Effector CD4-positive, alpha-beta T cell (primary cell): Measurements from ENCODE around the gene SLC16A10.
"Not testable (repeated sequence)": the region's sequence is repeated elsewhere in the genome, so short reads cannot be mapped to it uniquely, and the experiment has no call there.

ENCODE experiments used
- DNase-seq: peaks from one replicate; pipeline ENCODE4 v3.0.0-alpha.2; 2020
- total RNA-seq: gene quantifications from one replicate; lab custom pipeline; 2026; lab: John Stamatoyannopoulos, UW

SLC16A10 gene, protein sequence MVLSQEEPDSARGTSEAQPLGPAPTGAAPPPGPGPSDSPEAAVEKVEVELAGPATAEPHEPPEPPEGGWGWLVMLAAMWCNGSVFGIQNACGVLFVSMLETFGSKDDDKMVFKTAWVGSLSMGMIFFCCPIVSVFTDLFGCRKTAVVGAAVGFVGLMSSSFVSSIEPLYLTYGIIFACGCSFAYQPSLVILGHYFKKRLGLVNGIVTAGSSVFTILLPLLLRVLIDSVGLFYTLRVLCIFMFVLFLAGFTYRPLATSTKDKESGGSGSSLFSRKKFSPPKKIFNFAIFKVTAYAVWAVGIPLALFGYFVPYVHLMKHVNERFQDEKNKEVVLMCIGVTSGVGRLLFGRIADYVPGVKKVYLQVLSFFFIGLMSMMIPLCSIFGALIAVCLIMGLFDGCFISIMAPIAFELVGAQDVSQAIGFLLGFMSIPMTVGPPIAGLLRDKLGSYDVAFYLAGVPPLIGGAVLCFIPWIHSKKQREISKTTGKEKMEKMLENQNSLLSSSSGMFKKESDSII
- 37.3 reads per million, percentile 61 among the genes with 10 or more reads in this experiment for total RNA-seq

DNA sequence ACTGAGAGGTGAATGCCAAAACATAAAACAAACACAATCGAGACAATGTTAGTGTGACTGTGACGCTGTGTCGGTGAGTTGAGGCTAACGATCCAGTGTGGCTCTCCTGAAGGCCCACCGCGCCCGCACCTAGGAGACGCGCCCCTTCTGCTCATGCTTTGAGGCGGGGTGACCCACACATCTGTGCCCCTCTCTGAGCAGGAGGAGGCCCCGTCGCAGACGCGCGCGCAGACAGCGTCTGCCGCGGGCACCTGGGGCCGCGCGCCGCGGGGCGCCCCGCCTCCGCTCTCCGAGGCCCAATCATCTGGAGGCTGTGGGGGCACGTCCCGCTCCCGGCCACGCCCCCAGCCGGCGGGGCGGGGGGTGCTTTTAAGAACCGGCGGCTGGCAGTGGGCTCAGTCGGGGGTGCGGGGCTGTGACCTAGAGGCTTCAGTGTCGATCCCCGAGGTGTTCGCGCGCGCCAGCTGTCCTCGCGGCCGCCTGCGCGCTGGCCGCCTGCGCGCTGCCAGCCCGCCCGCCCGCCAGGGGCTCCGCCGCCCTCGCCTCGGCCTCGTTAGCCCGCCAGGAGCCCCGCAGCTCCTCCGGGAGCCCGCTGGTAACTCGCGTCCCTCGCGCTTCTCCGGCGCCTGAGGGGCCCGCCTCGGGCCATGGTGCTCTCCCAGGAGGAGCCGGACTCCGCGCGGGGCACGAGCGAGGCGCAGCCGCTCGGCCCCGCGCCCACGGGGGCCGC, at the start of gene SLC16A10:
Gene SLC16A10, plus strand, starts transcription at position 398 of the 730 bp plus-strand sequence. Its CDS starts 250 bp downstream, at position 648.
- peak; percentile 77 for DNase-seq

DNA sequence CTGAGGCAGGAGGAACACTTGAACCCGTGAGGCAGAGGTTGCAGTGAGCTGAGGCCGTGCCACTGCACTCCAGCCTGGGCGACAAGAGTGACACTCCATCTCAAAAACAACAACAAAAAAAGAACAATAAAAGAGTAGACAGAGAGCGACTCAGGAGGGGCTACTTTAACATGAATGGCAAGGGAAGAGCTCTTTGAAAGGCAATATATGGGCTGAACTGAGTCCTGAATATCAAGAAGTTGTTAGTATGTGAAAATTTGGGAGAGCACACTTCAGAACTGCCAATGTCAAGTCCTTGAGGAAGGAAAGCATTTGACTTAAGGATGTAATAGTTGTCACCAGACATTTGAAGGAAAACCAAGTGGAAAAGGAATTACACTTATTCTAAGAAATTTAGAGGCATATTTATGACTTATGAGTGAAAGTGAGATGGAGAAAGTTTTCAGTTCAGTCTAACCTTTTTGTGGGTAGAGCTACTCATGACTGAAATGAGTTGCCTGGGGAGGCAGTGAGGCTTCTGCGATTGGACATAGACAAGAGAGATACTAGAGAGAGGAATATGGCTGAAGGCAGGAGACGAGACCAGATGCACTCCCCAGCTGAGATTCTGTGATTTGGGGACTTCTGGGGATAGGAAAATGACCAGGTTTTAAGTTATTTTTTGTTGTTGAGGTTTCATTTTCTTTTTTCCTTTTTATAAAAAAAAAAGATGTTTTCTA, 48.6 kb upstream of the SLC16A10 start:
- no peak for DNase-seq

DNA sequence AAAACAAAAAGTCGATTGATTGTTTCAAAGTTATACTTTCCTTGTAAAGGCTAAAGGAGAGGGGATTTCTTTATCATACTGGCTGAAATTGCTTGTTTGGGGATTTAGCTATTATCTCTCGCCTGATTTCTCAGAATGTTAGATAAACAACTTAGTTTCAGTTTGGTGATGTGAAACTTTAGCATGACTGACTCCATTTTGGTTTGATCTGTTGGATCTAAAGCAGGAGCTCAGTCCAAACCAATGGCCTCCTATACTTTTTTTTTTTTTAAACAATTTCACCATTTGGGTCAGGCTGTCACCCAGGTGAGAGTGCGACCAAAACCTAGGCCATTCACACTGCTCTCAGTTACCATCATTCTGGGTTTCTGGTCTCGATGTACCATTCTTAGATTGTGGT, 45.4 kb upstream of the SLC16A10 start:
- DNase-seq = no peak

DNA sequence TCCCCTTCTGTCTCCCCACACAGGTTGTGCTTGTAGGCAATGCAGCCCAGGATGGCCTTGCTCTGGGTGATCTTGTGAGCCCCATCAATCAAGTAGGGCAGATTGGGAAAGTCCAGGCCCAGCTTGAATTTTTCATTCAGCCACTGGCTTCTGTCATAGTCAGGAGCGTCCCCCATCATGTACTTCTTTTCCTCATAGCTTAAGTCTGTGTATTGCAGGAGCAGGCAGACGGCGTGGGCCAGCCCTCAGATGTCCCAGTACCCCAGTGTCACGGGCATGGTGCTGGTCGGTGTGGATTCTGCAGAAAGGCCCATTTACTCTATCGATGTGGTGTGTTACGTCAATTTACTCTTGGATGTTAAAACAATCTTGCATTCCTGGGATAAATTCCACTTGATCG, 40.1 kb upstream of the SLC16A10 start:
- DNase-seq = no peak

DNA sequence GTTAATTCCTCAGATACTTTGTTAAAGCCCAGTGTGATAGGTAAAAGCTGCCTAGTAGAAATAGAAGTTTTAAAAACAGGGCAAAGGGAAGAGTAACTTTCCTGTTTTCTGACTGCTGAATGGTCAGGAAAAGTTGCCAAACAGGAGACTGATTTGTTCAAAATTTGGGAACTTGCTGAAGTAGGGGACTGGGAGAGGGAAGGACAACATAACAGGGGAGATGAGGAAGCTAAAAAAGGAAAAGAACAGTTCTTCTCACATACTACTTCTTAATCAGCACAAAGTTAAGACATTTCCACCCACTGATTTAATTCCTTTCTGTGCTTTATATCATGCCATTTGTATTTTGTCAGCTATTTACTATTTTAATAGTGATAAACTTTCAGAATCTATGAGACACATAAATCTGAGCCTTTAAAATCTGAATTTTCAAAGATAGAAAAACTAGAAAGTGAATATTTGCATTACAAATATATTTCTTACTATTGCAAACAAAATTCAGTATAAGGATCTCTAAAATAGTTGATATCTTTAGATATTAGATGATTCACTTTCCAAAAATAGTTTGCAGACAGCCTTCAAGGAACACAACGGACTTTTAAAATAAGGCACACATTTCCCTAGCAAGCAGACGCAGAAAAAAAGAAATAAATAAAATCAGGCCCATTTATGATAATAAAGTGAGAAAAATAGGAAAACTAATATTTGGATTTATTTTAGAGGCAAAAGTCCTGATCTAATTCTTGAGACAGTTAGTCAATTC, 36.9 kb upstream of the SLC16A10 start:
- no peak for DNase-seq

DNA sequence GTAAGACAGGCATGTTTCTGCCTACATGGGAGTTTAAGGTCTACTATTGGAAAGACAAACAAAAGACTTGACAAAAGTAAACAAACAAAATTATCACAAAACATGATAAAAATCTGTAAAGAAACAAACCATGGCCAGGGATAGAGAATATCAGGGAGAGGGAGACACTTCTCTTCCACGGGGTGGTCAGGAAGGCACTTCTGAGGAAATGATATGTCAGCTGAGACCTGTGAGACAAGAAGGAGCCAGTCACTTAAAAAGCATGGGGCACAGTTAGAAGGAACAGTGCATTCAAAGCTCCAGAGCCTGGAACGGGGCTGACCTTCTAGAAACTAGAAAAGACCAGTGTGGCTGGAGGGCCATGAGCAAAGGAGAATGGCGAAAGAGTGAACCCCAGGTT, 35.1 kb upstream of the SLC16A10 start:
- no peak for DNase-seq

DNA sequence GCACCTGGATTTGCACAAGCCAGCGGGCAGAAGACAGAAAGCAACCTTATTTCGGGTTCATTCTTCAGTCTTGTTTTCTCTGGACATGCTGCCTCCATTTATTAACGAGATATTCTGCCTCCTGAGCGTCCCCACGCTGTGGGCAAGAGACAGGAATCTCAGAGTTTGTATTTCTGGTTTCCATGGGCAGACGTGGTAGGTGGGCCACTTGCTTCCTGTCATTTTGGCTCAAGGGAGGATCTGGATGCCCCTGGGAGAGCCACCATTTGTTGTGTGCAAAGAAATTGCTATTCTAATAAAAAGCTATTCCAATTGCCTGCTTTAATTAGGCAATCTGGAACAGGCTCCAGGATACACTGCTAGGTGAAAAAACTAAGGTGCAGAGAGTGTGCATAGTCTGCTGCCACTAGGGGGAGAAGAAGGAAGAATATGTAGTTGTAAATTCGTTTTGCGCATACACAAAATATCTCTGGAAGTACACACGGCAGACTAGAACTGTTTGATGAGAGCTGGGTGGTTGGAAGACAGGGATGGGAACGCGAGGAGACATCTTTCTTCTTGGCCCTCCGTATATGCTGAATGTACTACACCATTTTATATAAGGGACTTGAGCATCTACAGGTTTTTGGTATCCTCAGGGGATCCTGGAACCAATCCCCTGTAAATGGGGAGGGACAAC, 30.1 kb upstream of the SLC16A10 start:
- no peak for DNase-seq

DNA sequence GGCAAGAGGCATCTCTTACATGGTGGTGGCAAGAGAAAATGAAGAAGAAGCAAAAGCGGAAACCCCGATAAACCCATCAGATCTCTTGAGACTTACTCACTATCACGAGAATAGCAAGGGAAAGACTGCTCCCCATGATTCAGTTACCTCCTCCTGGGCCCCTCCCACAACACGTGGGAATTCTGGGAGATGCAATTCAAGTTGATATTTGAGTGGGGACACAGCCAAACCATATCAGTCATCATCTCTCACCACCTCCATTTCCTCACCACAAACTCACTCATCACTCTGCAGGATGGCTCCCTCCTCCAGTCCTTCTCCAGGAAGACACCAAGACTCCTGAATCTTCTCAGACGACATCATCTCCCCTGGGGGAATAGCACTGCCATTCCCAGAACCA, 25.8 kb upstream of the SLC16A10 start:
- DNase-seq = no peak

DNA sequence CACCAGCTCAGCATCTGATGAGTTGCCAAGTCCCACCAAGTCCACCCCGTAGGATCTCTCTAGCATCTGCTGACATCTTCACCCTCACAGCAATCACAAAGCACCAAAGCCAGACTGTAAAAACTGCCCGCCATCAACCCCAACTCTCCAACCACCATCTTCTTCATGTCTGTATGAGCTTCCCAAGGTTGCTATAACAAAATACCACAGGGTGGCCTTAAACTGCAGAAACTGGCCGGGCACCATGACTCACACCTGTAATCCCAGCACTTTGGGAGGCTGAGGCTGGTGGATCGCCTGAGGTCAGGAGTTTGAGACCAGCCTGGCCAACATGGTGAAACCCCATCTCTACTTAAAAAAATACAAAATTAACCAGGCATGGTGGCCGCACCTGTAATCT, 25.3 kb upstream of the SLC16A10 start:
- DNase-seq = not testable (repeated sequence)

DNA sequence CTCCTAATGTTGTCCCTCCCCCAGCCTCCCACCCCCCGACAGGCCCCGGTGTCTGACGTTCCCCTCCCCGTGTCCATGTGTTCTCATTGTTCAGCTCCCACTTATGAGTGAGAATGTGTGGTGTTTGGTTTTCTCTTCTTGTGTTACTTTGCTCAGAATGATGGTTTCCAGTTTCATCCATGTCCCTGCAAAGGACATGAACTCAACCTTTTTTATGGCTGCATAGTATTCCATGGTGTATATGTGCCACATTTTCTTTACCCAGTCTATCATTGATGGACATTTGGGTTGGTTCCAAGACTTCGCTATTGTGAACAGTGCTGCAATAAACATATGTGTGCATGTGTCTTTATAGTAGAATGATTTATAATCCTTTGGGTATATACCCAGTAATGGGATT, 24.4 kb upstream of the SLC16A10 start:
- DNase-seq = not testable (repeated sequence)

DNA sequence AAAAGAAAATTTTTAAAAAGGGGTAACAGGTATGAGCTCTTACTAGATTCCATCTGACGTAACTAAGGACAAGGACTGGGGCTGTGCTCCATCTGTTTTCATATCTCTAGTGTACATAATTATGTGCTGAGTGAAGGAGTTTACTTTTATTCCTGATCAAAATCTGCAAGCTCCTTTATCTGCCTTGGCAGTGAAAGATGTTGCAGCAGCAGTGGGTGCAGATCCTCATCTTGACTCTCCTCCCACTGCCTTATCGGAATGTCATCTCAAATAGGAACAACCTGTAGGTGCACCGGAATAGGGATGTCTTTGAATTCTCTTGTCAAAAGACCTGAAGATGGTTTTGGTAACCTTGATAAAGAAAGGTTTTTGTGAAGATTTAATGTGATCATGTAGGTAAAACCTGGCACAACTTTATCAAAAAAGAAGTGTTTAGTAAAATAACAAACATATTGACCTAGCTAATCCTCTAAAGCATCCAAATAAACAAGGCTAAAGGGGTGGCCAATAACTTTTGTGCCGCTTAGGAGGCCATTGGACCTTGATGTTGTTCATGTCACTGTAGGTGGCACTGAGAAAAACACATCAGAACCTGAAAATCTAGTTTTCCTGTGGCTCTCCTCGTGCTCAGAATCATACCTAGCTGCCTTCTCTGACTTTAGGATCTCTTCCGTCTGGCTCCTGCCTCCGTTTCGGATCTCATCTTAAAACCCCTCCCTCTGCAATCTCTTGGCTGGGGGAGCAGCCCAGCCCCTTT, 19.0 kb upstream of the SLC16A10 start:
- DNase-seq = no peak

DNA sequence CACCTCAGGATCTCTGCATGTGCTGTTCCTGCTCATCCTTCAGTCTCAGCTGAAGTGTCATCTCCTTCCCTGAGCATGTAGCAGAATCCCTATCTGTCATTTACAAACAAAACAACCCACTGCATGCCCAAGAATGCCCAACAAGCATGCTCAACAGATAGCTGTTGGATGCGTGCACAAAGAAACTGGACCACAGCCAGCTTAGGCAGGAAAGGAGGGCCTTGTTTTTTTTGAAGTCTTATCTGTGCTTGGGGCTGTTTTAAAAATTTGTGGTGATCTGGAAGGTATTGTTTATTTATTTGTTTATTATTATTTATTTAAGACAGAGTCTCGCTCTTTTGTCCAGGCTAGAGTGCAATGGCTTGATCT, 18.5 kb upstream of the SLC16A10 start:
- DNase-seq = no peak

DNA sequence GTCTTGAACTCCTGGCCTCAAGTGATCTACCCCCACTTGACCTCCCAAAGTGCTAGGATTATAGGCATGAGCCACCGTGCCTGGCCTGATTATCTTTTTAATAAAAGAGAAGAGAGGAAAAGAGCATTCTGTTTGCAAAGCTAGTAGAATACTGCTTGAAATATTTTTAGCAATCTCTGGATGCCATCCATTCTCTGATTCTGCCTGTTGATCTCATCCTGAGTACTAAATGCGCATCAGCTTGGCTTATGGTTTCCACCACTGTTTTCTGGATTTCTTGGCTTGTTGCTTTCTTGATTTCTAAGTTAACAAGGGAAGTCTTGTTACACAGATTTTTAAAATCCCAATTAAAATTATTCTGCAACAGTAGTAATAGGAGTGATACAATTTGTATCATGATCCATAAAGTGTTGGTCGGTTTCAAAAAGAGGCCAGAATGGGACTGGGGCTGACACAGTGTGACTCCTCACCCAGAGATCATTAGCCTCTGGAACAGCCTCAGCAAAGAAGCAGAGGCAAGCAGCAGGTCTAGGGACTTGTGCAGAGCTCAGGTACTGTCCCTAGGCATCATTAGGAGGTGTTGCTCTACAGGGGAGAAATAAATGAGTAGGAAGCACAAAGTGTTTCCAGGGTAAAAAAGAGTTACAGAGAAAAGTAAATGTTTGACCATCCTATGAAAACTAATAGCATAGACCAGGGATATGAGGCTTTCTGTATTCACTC, 17.8 kb upstream of the SLC16A10 start:
- DNase-seq = no peak

DNA sequence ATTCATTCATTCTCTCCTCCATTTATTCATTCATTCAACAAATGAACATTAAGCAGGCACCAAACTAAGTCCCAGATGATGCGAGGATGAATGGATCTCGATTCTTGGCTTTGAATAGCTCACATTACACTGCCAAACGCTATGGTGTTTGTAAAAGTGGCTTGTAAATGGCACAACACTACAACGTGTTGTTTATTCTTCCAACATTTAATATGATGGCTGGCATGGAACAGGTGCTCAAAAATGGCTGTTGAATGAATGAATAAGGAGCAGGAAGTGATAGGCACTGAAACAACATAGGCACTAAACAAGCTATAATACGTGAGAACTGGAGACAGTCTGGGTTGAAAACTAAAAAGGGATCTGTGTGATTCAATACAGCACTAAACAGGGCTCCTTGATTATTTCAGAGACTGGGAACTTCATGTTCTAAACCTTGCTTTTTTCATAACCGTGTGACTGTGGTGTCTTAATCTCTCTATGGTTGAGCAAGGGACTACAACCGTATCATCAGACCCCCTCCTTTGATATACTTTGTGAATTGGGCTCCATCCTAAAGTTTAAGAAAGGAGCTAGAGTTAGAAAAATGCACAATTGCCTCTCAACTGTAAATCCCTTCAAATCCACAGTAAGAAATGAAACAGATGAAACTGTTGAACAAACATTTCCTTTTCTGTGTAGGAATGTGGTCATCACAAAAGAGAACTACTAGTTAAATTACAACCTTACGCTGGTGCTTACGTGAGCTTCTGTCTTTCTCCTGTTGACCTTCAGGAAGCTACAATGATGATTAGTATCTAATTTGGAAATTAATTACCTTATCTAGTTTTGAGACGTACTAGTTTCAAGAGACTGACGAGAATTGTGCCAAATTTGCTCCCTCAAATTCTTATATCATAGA, 16.9 kb upstream of the SLC16A10 start:
- DNase-seq = no peak

DNA sequence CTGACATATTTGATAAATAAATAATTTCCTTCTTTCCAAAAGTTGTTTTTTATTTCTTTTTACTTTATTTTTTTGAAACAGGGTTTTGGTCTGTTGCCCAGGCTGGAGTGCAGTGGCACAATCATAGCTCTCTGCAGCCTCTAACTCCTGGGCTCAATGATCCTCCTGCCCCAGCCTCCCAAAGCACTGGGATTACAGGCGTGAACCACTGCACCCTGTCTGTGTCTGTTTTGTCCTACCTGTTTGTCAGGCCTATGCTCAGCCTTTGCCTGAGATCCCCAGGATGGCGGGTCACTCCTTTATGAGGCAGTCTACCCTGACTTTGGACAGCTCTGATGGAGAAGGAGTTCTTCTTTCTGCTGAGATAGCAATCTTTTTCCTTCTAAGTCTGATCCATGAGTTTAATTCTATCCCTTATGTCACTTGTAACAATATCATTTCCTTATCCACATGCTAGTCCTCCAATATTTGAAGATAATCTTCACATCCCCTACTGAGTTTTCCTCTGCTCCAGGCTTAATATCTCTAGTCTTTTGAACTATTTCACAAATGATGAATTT, 14.4 kb upstream of the SLC16A10 start:
- no peak for DNase-seq

DNA sequence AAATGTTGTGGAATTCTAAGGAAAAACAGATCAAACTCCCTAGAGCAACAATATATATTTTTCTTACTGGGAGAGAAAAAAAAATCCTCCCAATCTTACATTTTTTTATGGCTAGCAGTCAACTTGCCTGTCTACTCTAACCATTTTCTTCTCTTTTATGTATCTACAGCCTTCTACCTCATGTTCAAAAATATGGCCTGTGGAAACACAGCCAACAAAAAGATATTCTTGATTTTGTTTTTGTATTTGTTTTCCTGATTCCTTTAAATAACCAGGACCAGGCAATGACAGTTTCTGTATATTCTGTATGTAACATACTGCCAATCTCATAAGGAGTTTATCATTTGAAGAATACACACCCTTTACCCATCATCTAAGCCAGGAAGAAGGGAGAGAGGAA, 13.0 kb upstream of the SLC16A10 start:
- no peak for DNase-seq

DNA sequence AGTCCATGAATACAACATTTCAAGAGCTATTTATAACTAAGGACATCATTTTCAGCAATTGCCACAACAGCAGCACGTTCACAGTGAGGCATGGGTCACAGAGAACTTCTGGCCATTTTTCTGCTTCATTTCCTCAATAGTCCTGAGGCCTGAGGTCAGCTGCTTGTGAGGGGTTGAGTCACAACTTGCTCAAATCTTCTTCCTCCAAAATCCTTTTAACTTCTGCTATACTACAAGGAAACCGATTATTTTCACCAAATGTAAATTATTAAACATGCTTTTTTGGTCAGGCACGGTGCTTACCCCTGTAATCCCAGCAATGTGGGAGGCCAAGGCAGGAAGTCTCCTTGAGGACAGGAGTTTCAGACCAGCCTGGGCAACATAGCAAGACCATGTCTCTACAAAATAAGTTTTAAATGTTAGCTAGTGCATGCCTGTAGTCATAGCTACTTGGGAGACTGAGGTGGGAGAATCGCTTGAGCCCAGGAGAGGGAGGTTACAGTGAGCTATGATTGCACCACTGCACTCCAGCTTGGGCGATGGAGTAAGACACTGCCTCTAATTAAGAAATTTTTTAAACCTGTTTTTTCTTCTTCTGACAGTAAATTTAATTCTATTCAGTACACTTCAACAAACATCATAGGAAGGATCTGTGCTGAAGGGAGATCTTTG, 11.1 kb upstream of the SLC16A10 start:
- no peak for DNase-seq

DNA sequence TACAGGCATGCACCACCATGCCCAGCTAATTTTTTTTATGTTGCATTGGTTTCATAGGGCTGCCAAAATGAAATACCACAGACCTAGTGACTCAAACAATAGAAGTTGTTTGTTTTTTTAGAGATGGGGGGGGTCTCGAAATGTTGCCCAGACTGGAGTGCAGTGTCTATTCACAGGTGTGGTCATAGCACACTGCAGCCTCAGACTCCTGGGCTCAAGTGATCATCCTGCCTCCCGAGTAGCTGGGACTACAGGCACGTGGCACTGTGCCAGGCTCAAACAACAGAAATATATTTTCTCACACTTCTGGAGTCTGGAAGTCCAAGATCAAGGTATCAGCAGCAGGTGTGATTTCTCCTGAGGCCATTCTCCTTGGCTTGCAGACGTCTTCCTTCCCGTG, 6.6 kb upstream of the SLC16A10 start:
- DNase-seq = no peak
